ENCODE results near the gene ENPP7. TPM values are rescaled to one million over a fixed set of nuclear protein-coding genes. Genes with fewer than 3 reads are reported as not detected.

ENPP7 gene
- total and polyA plus RNA-seq, 2 donors from 2014 or later: 0.94 to 3.7 TPM

- FAIRE-seq (no peak), DNase-seq (no peak)
- TF ChIP-seq CTCF (IDR thresholded peaks at IDR 0.05; ENCODE audit: borderline replicate concordance, extremely low read depth, insufficient read depth): no peak
- Histone ChIP-seq H3K4me1 (ENCODE audit: control insufficient read depth in 2 of 3, insufficient read depth in 2 of 3, low read depth in 1 of 3, low read length in 3 of 3) (no peaks in the 10 kb centered on the region), H3K9me3 (ENCODE audit: control insufficient read depth in 2 of 3, insufficient read depth in 1 of 3, low read length in 3 of 3) (no peaks in the 10 kb centered on the region), H3K27me3 (ENCODE audit: control insufficient read depth, insufficient read depth, low read length) (no peaks in the 10 kb centered on the region), H3K36me3 (ENCODE audit: control insufficient read depth in 2 of 3, insufficient read depth in 3 of 3, low read length in 3 of 3) (no peaks in the 10 kb centered on the region), H3K27ac (ENCODE audit: low read depth in 2 of 2, low read length in 2 of 2) (no peak overlapping the region), H3K4me3 (ENCODE audit: low read length in 3 of 3) (no peak overlapping the region), H3K9ac (ENCODE audit: low read length in 3 of 3) (no peak overlapping the region)
- intact Hi-C loops (cut with DNase I): no loop called here
Observed at GRCh38 chr17:79722787-79723186, 8.0 kb upstream of the ENPP7 start.

GRCh38 chr17:79728169-79728907 is 2.4 kb upstream of the ENPP7 start:
- DNase-seq (peak; percentile 90 to 97 (median 93)), FAIRE-seq (no peak)
- intact Hi-C loops (cut with DNase I): no loop called here
- no peak overlapping the region for H3K27ac ChIP-seq (ENCODE audit: low read depth in 2 of 2, low read length in 2 of 2)
- peaks cover 0 to 3% (median 0%) of the 10 kb centered on the region in 3 donors for H3K4me1 ChIP-seq (ENCODE audit: control insufficient read depth in 2 of 3, insufficient read depth in 2 of 3, low read depth in 1 of 3, low read length in 3 of 3)
- no peaks in the 10 kb centered on the region for H3K36me3 ChIP-seq (ENCODE audit: control insufficient read depth in 2 of 3, insufficient read depth in 3 of 3, low read length in 3 of 3)
- H3K4me3 ChIP-seq (ENCODE audit: low read length in 3 of 3): peak overlapping the region in 2 of 3 donors; percentile 26 to 63
- TF ChIP-seq CTCF (IDR thresholded peaks at IDR 0.05; ENCODE audit: borderline replicate concordance, extremely low read depth, insufficient read depth): no peak
- H3K27me3 ChIP-seq (ENCODE audit: control insufficient read depth, insufficient read depth, low read length): no peaks in the 10 kb centered on the region
- H3K9ac ChIP-seq (ENCODE audit: low read length in 3 of 3): no peak overlapping the region
- H3K9me3 ChIP-seq (ENCODE audit: control insufficient read depth in 2 of 3, insufficient read depth in 1 of 3, low read length in 3 of 3): no peaks in the 10 kb centered on the region

GRCh38 chr17:79728908-79729471 is 1.8 kb upstream of the ENPP7 start:
- no peak for FAIRE-seq
- no peaks in the 10 kb centered on the region for H3K36me3 ChIP-seq (ENCODE audit: control insufficient read depth in 2 of 3, insufficient read depth in 3 of 3, low read length in 3 of 3)
- H3K9ac ChIP-seq (ENCODE audit: low read length in 3 of 3): no peak overlapping the region
- intact Hi-C loops (cut with DNase I): no loop called here
- TF ChIP-seq CTCF (IDR thresholded peaks at IDR 0.05; ENCODE audit: borderline replicate concordance, extremely low read depth, insufficient read depth): no peak
- H3K4me1 ChIP-seq (ENCODE audit: control insufficient read depth in 2 of 3, insufficient read depth in 2 of 3, low read depth in 1 of 3, low read length in 3 of 3): peaks cover 0 to 3% (median 0%) of the 10 kb centered on the region in 3 donors
- peak overlapping the region in 1 of 3 donors; percentile 63 for H3K4me3 ChIP-seq (ENCODE audit: low read length in 3 of 3)
- no peak for DNase-seq
- no peak overlapping the region for H3K27ac ChIP-seq (ENCODE audit: low read depth in 2 of 2, low read length in 2 of 2)
- H3K27me3 ChIP-seq (ENCODE audit: control insufficient read depth, insufficient read depth, low read length): no peaks in the 10 kb centered on the region
- H3K9me3 ChIP-seq (ENCODE audit: control insufficient read depth in 2 of 3, insufficient read depth in 1 of 3, low read length in 3 of 3): no peaks in the 10 kb centered on the region
